Inflammatory macrophage (primary cell): ENCODE measurements around the gene CAMK2A.
A peak's percentile ranks its signal among the peaks of the same experiment; 100 is the strongest.

Experiments used
- DNase-seq, 2 donors: peaks; one replicate each; pipeline ENCODE4 v3.0.0-alpha.2; 2020 to 2022

Gene CAMK2A

GRCh38 chr5:150299571-150300327 lies 10.2 kb upstream of the CAMK2A start:
- no peak for DNase-seq

GRCh38 chr5:150298701-150299451 lies 9.3 kb upstream of the CAMK2A start:
- DNase-seq: peak; percentile 14 to 15

GRCh38 chr5:150297934-150298595 lies 8.5 kb upstream of the CAMK2A start:
- no peak for DNase-seq

GRCh38 chr5:150297236-150297890 lies 7.8 kb upstream of the CAMK2A start:
- DNase-seq: no peak

GRCh38 chr5:150296496-150296895 lies 6.9 kb upstream of the CAMK2A start:
- DNase-seq: no peak

- no peak for DNase-seq
Observed at GRCh38 chr5:150295741-150296486, 6.3 kb upstream of the CAMK2A start.

GRCh38 chr5:150295172-150295634 lies 5.6 kb upstream of the CAMK2A start:
- peak; percentile 43 to 84 for DNase-seq

- DNase-seq: no peak
Observed at GRCh38 chr5:150294551-150295071, 5.0 kb upstream of the CAMK2A start.

GRCh38 chr5:150293091-150293941 lies 3.7 kb upstream of the CAMK2A start:
- DNase-seq: no peak

- no peak for DNase-seq
Observed at GRCh38 chr5:150291388-150292385, 2.1 kb upstream of the CAMK2A start.

- no peak for DNase-seq
Observed at GRCh38 chr5:150288791-150289190, 782 bp downstream of the CAMK2A start.

- no peak for DNase-seq
Observed at GRCh38 chr5:150288361-150288760, 1.2 kb downstream of the CAMK2A start.

- peak in 1 of 2 donors; percentile 13 for DNase-seq
Observed at GRCh38 chr5:150286820-150287219, 2.8 kb downstream of the CAMK2A start.

GRCh38 chr5:150285114-150285513 lies 4.5 kb downstream of the CAMK2A start:
- no peak for DNase-seq

- no peak for DNase-seq
Observed at GRCh38 chr5:150284311-150284710, 5.3 kb downstream of the CAMK2A start.

- DNase-seq: no peak
Observed at GRCh38 chr5:150283904-150284303, 5.7 kb downstream of the CAMK2A start.

- no peak for DNase-seq
Observed at GRCh38 chr5:150281987-150282386, 7.6 kb downstream of the CAMK2A start.

GRCh38 chr5:150279330-150280020 lies 10.1 kb downstream of the CAMK2A start:
- DNase-seq: no peak

GRCh38 chr5:150278916-150279315 lies 10.7 kb downstream of the CAMK2A start:
- no peak for DNase-seq
